Loucy (cell line): ENCODE data around the gene HSPA2.

Experiments
- CTCF ChIP-seq: fragments of 200-600 bp; sonication (generic); conservative IDR thresholded peaks from 2 replicates; pipeline ENCODE4 v1.5.1; 2014; ENCODE audit warnings: mild to moderate bottlenecking, antibody characterized with exemption, low read length
- EZH2phosphoT487 ChIP-seq: fragments of 200-600 bp; IDR thresholded peaks from 2 replicates; pipeline ENCODE4 v1.6.1; 2018; ENCODE audit warnings: antibody characterized with exemption, mild to moderate bottlenecking, moderate library complexity, borderline replicate concordance

GRCh38 chr14:64556526-64556925 lies 16.0 kb downstream of the HSPA2 start:
- TF ChIP-seq CTCF (no peak), EZH2phosphoT487 (no peak)
